ENCODE measurements around the gene PDZRN4.

Gene PDZRN4

GRCh38 chr12:41364211-41364610 is 176.1 kb downstream of the PDZRN4 start:
- Histone ChIP-seq H3K79me2 (ENCODE audit: insufficient read depth, low read length) (no peaks in the 10 kb centered on the region), H4K20me1 (ENCODE audit: insufficient read depth, low read length, poor library complexity, severe bottlenecking) (no peaks in the 10 kb centered on the region), H3K4me2 (ENCODE audit: low read depth, low read length, poor library complexity, severe bottlenecking) (no peak overlapping the region), H3K4me3 (ENCODE audit: low read length, poor library complexity, severe bottlenecking) (no peak overlapping the region), H3K9ac (ENCODE audit: low read depth, low read length, poor library complexity, severe bottlenecking) (no peak overlapping the region), H3K36me3 (ENCODE audit: insufficient read depth, low read length) (no peaks in the 10 kb centered on the region), H3K9me3 (ENCODE audit: insufficient read depth, low read depth, low read length) (no peaks in the 10 kb centered on the region), H3F3A (ENCODE audit: low read depth) (no peaks in the 10 kb centered on the region), H2AFZ (ENCODE audit: low read length) (no peak overlapping the region), H3K27me3 (ENCODE audit: insufficient read depth, low read length, poor library complexity, severe bottlenecking) (no peaks in the 10 kb centered on the region), H3K9me2 (replicated peaks; ENCODE audit: low read depth, low read length) (no peaks in the 10 kb centered on the region), H3K4me1 (ENCODE audit: insufficient read depth, low read length, poor library complexity, severe bottlenecking) (no peaks in the 10 kb centered on the region)
- TF ChIP-seq CTCF (conservative IDR thresholded peaks at IDR 0.05; ENCODE audit: low read length) (no peak), EZH2phosphoT487 (IDR thresholded peaks at IDR 0.05; ENCODE audit: borderline replicate concordance) (no peak)

GRCh38 chr12:41365653-41366171 is 177.6 kb downstream of the PDZRN4 start:
- no peaks in the 10 kb centered on the region for H3K9me3 ChIP-seq (ENCODE audit: insufficient read depth, low read depth, low read length)
- H4K20me1 ChIP-seq (ENCODE audit: insufficient read depth, low read length, poor library complexity, severe bottlenecking), result no peaks in the 10 kb centered on the region
- H3K27me3 ChIP-seq (ENCODE audit: insufficient read depth, low read length, poor library complexity, severe bottlenecking), result no peaks in the 10 kb centered on the region
- H2AFZ ChIP-seq (ENCODE audit: low read length), result no peak overlapping the region
- no peak overlapping the region for H3K4me2 ChIP-seq (ENCODE audit: low read depth, low read length, poor library complexity, severe bottlenecking)
- H3K9ac ChIP-seq (ENCODE audit: low read depth, low read length, poor library complexity, severe bottlenecking), result no peak overlapping the region
- no peaks in the 10 kb centered on the region for H3K36me3 ChIP-seq (ENCODE audit: insufficient read depth, low read length)
- H3K79me2 ChIP-seq (ENCODE audit: insufficient read depth, low read length), result no peaks in the 10 kb centered on the region
- H3K4me1 ChIP-seq (ENCODE audit: insufficient read depth, low read length, poor library complexity, severe bottlenecking), result no peaks in the 10 kb centered on the region
- no peaks in the 10 kb centered on the region for H3K9me2 ChIP-seq (replicated peaks; ENCODE audit: low read depth, low read length)
- H3F3A ChIP-seq (ENCODE audit: low read depth), result no peaks in the 10 kb centered on the region
- H3K4me3 ChIP-seq (ENCODE audit: low read length, poor library complexity, severe bottlenecking), result no peak overlapping the region
- TF ChIP-seq EZH2phosphoT487 (IDR thresholded peaks at IDR 0.05; ENCODE audit: borderline replicate concordance), result no peak
- no peak for TF ChIP-seq CTCF (conservative IDR thresholded peaks at IDR 0.05; ENCODE audit: low read length)

DNA sequence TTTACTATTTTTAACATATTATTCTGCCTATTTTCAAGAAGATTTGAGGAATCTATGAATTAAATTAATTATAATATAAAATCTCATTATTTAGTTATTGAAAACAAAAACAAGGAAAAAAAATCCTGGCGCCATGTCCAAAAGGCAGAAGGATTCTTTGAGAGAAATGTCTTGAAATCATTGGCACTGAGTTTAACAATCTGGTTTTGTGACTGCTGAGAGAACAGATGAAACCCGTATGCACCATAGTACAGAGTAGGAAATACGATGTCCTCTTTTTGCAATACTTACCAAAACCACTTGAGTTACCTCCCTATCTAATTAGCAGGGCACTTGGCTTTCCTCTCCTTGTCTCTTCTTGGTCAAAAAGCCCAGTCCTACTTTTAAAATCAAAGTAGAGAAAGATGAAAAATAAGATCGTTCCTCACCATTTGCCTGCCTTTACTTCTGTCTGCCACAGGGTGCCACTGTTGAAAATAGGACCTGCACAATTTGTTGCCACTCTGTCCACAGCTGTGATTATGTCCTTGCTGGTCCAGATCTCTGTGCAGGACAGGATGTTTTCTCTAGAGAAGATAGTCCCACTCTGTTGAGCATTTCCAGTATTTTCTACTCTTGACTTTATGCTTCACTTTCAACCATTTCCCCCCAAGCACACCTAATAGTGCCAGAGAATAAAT is 179.7 kb downstream of the PDZRN4 start:
- Histone ChIP-seq H3K36me3 (ENCODE audit: insufficient read depth, low read length) (no peaks in the 10 kb centered on the region), H3K4me3 (ENCODE audit: low read length, poor library complexity, severe bottlenecking) (no peak overlapping the region), H3K79me2 (ENCODE audit: insufficient read depth, low read length) (no peaks in the 10 kb centered on the region), H3K4me2 (ENCODE audit: low read depth, low read length, poor library complexity, severe bottlenecking) (no peak overlapping the region), H3K9ac (ENCODE audit: low read depth, low read length, poor library complexity, severe bottlenecking) (no peak overlapping the region), H3K9me2 (replicated peaks; ENCODE audit: low read depth, low read length) (no peaks in the 10 kb centered on the region), H3K4me1 (ENCODE audit: insufficient read depth, low read length, poor library complexity, severe bottlenecking) (no peaks in the 10 kb centered on the region), H4K20me1 (ENCODE audit: insufficient read depth, low read length, poor library complexity, severe bottlenecking) (no peaks in the 10 kb centered on the region), H3F3A (ENCODE audit: low read depth) (no peaks in the 10 kb centered on the region), H2AFZ (ENCODE audit: low read length) (no peak overlapping the region), H3K9me3 (ENCODE audit: insufficient read depth, low read depth, low read length) (no peaks in the 10 kb centered on the region), H3K27me3 (ENCODE audit: insufficient read depth, low read length, poor library complexity, severe bottlenecking) (no peaks in the 10 kb centered on the region)
- peak; percentile 74 for TF ChIP-seq CTCF (conservative IDR thresholded peaks at IDR 0.05; ENCODE audit: low read length)
- no peak for TF ChIP-seq EZH2phosphoT487 (IDR thresholded peaks at IDR 0.05; ENCODE audit: borderline replicate concordance)
